ENCODE data around the gene SLC25A43. TPM values are rescaled to one million over a fixed set of nuclear protein-coding genes. Genes with fewer than 3 reads are reported as not detected.

SLC25A43 gene
- total and polyA plus RNA-seq, 2 of the 8 experiments (the other 6 are each of a cell fraction or from before 2014, with no cell fraction given): 3.1 to 5.8 TPM

GRCh38 chrX:119402588-119402987 is 3.5 kb downstream of the SLC25A43 start (continued):
- TF ChIP-seq KDM5A (IDR thresholded peaks at IDR 0.05; ENCODE audit: low read length): no peak
- TF ChIP-seq SP2 (IDR thresholded peaks at IDR 0.05; ENCODE audit: low read length): no peak
- TF ChIP-seq CTCF (IDR thresholded peaks at IDR 0.05; ENCODE audit: control extremely low read depth in 1 of 3, insufficient read depth in 1 of 3, low read depth in 1 of 3, low read length in 3 of 3): no peak
